Endometrium (tissue), 2 donors: Measurements from ENCODE around the gene KCNA10.

ENCODE experiments used
- FAIRE-seq: peaks from 2 replicates; lab custom pipeline; 2012; peaks lifted over from hg19 to GRCh38; lab: Jason Lieb, UNC
- donor health status: control.
- donor health status: control.

The KCNA10 gene

GRCh38 chr1:110477041-110477440 is 41.9 kb downstream of the KCNA10 start:
- FAIRE-seq: no peak

GRCh38 chr1:110476028-110476765 is 42.8 kb downstream of the KCNA10 start:
- no peak for FAIRE-seq

GRCh38 chr1:110475362-110476027 is 43.5 kb downstream of the KCNA10 start:
- FAIRE-seq: no peak

- FAIRE-seq: no peak
Observed at GRCh38 chr1:110474444-110474843, 44.5 kb downstream of the KCNA10 start.

- no peak for FAIRE-seq
Observed at GRCh38 chr1:110472546-110472945, 46.4 kb downstream of the KCNA10 start.

- FAIRE-seq: no peak
Observed at GRCh38 chr1:110471131-110471530, 47.8 kb downstream of the KCNA10 start.
